ENCODE measurements around the gene SIMC1. TPM values are rescaled to one million over a fixed set of nuclear protein-coding genes. Genes with fewer than 3 reads are reported as not detected.

SIMC1 gene
- total RNA-seq, 1 donor from 2014 or later: 35.7 TPM

DNA sequence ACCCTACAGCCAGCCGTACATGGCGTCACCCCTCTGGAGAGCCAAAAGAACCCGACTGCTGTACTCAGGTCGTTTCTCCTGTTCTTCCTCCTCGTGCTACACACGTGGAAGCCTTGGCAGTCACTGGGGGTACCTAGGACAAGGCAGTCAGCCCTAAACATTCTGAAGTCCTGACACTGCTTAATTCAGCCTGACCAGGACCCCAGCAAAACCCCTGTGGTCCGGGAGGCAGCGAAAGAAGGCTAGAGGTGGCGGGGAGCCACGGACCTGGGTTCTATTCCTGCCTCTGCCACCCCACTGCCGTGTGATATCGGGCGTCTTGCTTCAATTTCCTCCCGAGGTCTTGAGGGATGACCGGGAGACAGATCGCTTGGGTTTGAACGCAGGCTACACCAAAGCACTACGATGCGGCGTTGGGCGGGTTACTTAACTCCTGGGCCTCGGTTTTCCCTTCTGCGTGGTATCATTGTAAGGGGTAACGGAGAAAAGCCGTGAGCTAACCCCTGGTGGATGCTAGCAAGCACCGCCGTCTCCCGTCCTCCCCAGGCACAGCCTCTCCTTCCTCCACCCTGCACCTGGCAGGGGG lies 126.6 kb downstream of the SIMC1 start:
- TF ChIP-seq, protein P1, sequence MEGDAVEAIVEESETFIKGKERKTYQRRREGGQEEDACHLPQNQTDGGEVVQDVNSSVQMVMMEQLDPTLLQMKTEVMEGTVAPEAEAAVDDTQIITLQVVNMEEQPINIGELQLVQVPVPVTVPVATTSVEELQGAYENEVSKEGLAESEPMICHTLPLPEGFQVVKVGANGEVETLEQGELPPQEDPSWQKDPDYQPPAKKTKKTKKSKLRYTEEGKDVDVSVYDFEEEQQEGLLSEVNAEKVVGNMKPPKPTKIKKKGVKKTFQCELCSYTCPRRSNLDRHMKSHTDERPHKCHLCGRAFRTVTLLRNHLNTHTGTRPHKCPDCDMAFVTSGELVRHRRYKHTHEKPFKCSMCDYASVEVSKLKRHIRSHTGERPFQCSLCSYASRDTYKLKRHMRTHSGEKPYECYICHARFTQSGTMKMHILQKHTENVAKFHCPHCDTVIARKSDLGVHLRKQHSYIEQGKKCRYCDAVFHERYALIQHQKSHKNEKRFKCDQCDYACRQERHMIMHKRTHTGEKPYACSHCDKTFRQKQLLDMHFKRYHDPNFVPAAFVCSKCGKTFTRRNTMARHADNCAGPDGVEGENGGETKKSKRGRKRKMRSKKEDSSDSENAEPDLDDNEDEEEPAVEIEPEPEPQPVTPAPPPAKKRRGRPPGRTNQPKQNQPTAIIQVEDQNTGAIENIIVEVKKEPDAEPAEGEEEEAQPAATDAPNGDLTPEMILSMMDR (IDR thresholded peaks at IDR 0.05; ENCODE audit: unreplicated experiment): no peak
- Mint-ChIP-seq H3K36me3 (ENCODE audit: insufficient read depth) (peaks cover 13% of the 10 kb centered on the region), H3K27ac (peak overlapping the region; percentile 29), H3K4me3 (ENCODE audit: low read depth) (peak overlapping the region; percentile 68), H3K9me3 (ENCODE audit: low read depth) (no peaks in the 10 kb centered on the region), H3K27me3 (peaks cover 37% of the 10 kb centered on the region), H3K4me1 (ENCODE audit: low read depth) (peaks cover under 1% of the 10 kb centered on the region)
- DNase-seq (ENCODE audit: low spot score, unreplicated experiment): no peak

DNA sequence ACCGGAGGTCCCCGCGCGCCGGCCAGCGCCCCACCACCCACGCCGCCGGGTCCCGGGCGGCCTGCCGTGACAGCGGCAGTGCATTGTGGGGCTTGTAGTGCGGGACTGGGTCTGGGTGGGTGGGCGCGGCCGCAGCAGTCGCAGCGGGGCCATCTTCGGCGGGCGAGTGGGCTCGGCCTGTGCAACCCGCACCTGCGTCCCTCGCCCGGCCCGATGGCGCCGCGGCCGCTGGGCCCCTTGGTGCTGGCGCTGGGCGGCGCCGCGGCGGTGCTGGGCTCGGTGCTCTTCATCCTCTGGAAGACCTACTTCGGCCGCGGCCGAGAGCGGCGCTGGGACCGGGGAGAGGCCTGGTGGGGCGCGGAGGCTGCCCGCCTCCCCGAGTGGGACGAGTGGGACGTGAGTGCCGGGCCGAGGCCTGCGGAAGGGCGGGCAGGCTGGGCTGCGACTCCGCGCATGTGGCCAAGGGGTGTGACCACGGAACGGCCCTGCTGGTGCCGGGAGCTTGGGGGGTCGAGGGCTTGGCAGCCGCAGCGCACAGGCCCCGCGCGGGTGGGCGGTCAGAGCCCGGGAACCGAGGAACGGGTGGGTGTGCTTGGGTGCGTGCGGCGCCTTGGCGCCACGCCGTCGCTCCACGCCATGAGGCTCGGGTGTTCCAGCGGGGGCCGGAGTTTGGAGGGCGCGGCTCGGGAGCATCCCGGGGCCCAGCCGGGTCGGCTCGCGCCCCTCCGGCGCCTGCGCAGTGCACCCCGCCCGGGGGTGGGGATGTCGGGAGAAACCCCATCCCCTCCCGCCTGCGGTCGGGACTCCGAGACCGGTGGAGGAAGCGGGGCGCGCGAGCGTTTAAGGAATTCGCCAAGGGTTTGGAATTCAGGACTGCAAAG lies 127.4 kb downstream of the SIMC1 start, which contains the start of gene ARL10:
Gene ARL10 (plus strand): TSS at position 137 of the 881 bp plus-strand sequence. CDS start 77 bp downstream, at position 214.
- TF ChIP-seq, protein P1 (IDR thresholded peaks at IDR 0.05; ENCODE audit: unreplicated experiment): no peak
- Mint-ChIP-seq H3K27ac (peak within 1 kb of the TSS; percentile 29), H3K4me1 (ENCODE audit: low read depth) (no peaks in the 10 kb centered on the region), H3K4me3 (ENCODE audit: low read depth) (peak within 1 kb of the TSS; percentile 72), H3K27me3 (peaks cover 37% of the 10 kb centered on the region), H3K36me3 (ENCODE audit: insufficient read depth) (peaks cover 13% of the 10 kb centered on the region), H3K9me3 (ENCODE audit: low read depth) (no peaks in the 10 kb centered on the region)
- DNase-seq (ENCODE audit: low spot score, unreplicated experiment): peak; percentile 22

DNA sequence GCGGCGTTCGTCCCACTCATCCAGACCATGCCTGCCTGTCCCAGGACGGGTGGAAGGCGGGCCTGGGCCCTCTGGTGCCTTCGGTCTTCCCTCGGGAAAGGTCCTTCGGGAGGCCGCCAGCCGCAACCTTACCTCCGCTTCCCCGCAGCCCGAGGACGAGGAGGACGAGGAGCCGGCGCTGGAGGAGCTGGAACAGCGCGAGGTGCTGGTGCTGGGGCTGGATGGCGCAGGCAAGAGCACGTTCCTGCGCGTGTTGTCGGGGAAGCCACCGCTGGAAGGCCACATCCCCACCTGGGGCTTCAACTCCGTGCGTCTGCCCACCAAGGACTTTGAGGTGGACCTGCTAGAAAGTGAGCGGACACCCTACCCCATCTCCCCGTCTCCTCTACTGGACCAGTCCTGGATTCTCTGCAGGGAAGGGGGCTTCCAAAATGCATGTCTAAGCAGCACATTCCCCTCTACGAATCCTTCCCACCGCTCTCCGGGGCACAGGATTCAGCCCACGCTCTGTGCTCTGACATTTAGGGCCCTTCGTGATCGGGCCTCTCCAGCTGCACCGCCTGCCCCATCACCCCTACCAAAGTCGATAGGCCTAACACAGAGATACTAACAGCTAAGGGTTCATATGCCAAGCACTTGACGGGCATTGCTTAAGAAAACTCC lies 128.1 kb downstream of the SIMC1 start:
- H3K4me3 Mint-ChIP-seq (ENCODE audit: low read depth): peak overlapping the region; percentile 72

DNA sequence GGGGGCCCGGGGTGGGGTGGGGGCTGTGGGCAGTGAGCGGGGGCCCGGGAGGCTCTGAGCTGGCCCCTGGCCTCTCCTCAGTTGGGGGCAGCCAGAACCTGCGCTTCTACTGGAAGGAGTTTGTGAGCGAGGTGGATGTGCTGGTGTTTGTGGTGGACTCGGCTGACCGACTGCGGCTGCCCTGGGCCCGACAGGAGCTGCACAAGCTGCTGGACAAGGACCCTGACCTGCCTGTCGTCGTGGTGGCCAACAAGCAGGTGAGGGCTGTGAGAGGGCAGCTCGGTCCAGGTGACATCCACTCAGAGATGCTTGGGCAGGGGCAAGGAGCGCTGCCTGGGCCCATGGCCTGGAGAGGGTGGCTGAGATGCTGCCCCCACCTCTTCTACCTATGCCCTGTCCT lies 130.5 kb downstream of the SIMC1 start:
- TF ChIP-seq, protein P1 (IDR thresholded peaks at IDR 0.05; ENCODE audit: unreplicated experiment): no peak
- DNase-seq (ENCODE audit: low spot score, unreplicated experiment): no peak
- Mint-ChIP-seq H3K36me3 (ENCODE audit: insufficient read depth) (peaks cover 15% of the 10 kb centered on the region), H3K4me3 (ENCODE audit: low read depth) (no peak overlapping the region), H3K27ac (no peak overlapping the region), H3K4me1 (ENCODE audit: low read depth) (no peaks in the 10 kb centered on the region), H3K9me3 (ENCODE audit: low read depth) (no peaks in the 10 kb centered on the region), H3K27me3 (peaks cover 19% of the 10 kb centered on the region)

More for the DNA sequence above, 128.1 kb downstream of the SIMC1 start:
- Mint-ChIP-seq H3K27me3 (peaks cover 37% of the 10 kb centered on the region), H3K36me3 (ENCODE audit: insufficient read depth) (peaks cover 15% of the 10 kb centered on the region), H3K4me1 (ENCODE audit: low read depth) (no peaks in the 10 kb centered on the region), H3K9me3 (ENCODE audit: low read depth) (no peaks in the 10 kb centered on the region), H3K27ac (no peak overlapping the region)
- TF ChIP-seq, protein P1 (IDR thresholded peaks at IDR 0.05; ENCODE audit: unreplicated experiment): no peak
- no peak for DNase-seq (ENCODE audit: low spot score, unreplicated experiment)

All from progenitor cell of endocrine pancreas (in vitro differentiated cells).